Neural progenitor cell (in vitro differentiated cells): ENCODE measurements around the gene PUS10.

ENCODE experiments used
- CTCF ChIP-seq: fragments of 200-600 bp; sonication (generic); IDR thresholded peaks from 2 replicates; pipeline ENCODE4 v1.5.1; 2017; ENCODE audit warnings: antibody characterized with exemption, mild to moderate bottlenecking
- EZH2 ChIP-seq: fragments of 200-600 bp; sonication (generic); IDR thresholded peaks from 2 replicates; pipeline ENCODE4 v1.6.1; 2017; ENCODE audit warnings: antibody characterized with exemption, mild to moderate bottlenecking, moderate library complexity

- TF ChIP-seq CTCF (no peak), EZH2 (no peak)
These were observed 71.0 kb downstream of the PUS10 start for GRCh38 chr2:60947056-60947455.
